Endothelial cell of umbilical vein (primary cell): ENCODE results near the gene DPP6. TPM values are rescaled to one million over a fixed set of nuclear protein-coding genes. Genes with fewer than 3 reads are reported as not detected.

ENCODE experiments used
- BruUV-seq: library from RNA; stranded (reverse); fragments of 400-500 nt; replicated peaks from 2 replicates; lab custom pipeline; 2021; lab: Mats Ljungman, UMichigan
- CTCF ChIA-PET: fragments of 300-600, 350-600 bp; sonication (Branson Sonifier 250); formaldehyde crosslinking; loops from one replicate; lab custom pipeline; 2021; ENCODE audit warnings: antibody characterized with exemption, inconsistent platforms; lab: Charles Lee
- POLR2A ChIA-PET: fragments of 300-600, 350-600 bp; sonication (Branson Sonifier 250); formaldehyde crosslinking; loops from one replicate; lab custom pipeline; 2021; ENCODE audit warnings: antibody characterized with exemption, inconsistent platforms; lab: Charles Lee
- DNase-seq: peaks from one replicate; pipeline ENCODE4 v3.0.0-alpha.2; 2011; ENCODE audit warnings: low read depth, low spot score
- FAIRE-seq: peaks from 2 replicates; lab custom pipeline; 2011; peaks lifted over from hg19 to GRCh38; lab: Jason Lieb, UNC
- H2AFZ ChIP-seq: 2 replicates; pipeline ENCODE4 v1.6.0; 2012; ENCODE audit warnings: low read depth, low read length, control low read depth, inconsistent platforms
- H3K27ac ChIP-seq: 2 replicates; pipeline ENCODE4 v1.5.1; 2011; ENCODE audit warnings: low read depth, mild to moderate bottlenecking, control low read depth, low read length, moderate library complexity; ENCODE audit not compliant: insufficient read depth
- H3K27me3 ChIP-seq, 2 experiments: 2 replicates each; pipeline versions ENCODE4 v1.6.0 to v1.6.1; 2011; ENCODE audit warnings: low read length in 2 of 2, mixed read lengths in 1 of 2; ENCODE audit not compliant: control insufficient read depth in 2 of 2, insufficient read depth in 2 of 2
- H3K36me3 ChIP-seq, 2 experiments: 2 replicates in 1 of 2; 3 replicates in 1 of 2; pipeline ENCODE4 v1.5.1; 2011; ENCODE audit warnings: low read length in 2 of 2, mild to moderate bottlenecking in 1 of 2, moderate library complexity in 1 of 2; ENCODE audit not compliant: control insufficient read depth in 2 of 2, insufficient read depth in 2 of 2; ENCODE audit errors: extremely low read depth in 1 of 2
- H3K4me1 ChIP-seq: 3 replicates; pipeline ENCODE4 v1.5.1; 2011; ENCODE audit warnings: mild to moderate bottlenecking, low read length; ENCODE audit not compliant: control insufficient read depth, insufficient read depth; ENCODE audit errors: extremely low read depth
- H3K4me2 ChIP-seq: 2 replicates; pipeline ENCODE4 v1.6.1; 2011; ENCODE audit warnings: low read length, control low read depth, mixed read lengths; ENCODE audit not compliant: insufficient read depth
- H3K4me3 ChIP-seq, 3 experiments: fragments of 200-600 bp in 1 of 3; sonication (generic), shearing (Covaris generic) in 1 of 3; replicated peaks in 1 of 3; 2 replicates each; pipeline ENCODE4 v1.5.1; 2011 to 2016; ENCODE audit warnings: control low read depth in 3 of 3, low read length in 3 of 3, mild to moderate bottlenecking in 2 of 3, inconsistent platforms in 1 of 3, low read depth in 1 of 3, moderate library complexity in 1 of 3; ENCODE audit not compliant: insufficient read depth in 1 of 3
- H3K79me2 ChIP-seq: 2 replicates; pipeline ENCODE4 v1.6.0; 2012; ENCODE audit warnings: low read length, inconsistent platforms; ENCODE audit not compliant: control insufficient read depth, insufficient read depth
- H3K9ac ChIP-seq: replicated peaks from 2 replicates; pipeline ENCODE3; 2011; ENCODE audit warnings: low read length, control low read depth; ENCODE audit not compliant: insufficient read depth; ENCODE audit errors: extremely low read depth
- H3K9me1 ChIP-seq: replicated peaks from 3 replicates; pipeline ENCODE4 v1.6.0; 2011; ENCODE audit warnings: mild to moderate bottlenecking, low read length; ENCODE audit not compliant: control insufficient read depth, insufficient read depth; ENCODE audit errors: extremely low read depth
- H3K9me3 ChIP-seq: replicated peaks from 2 replicates; pipeline ENCODE4 v1.5.1; 2012; ENCODE audit warnings: low read length, inconsistent platforms; ENCODE audit not compliant: control insufficient read depth, insufficient read depth
- H4K20me1 ChIP-seq: replicated peaks from 2 replicates; pipeline ENCODE3; 2011; ENCODE audit warnings: mild to moderate bottlenecking, low read length; ENCODE audit not compliant: control insufficient read depth, insufficient read depth; ENCODE audit errors: extremely low read depth
- CTCF ChIP-seq, 2 donors: IDR thresholded peaks; 1 replicate in 1 of 2; 2 replicates in 1 of 2; pipeline ENCODE4 v1.5.1; 2011; ENCODE audit warnings: low read length in 2 of 2, mild to moderate bottlenecking in 2 of 2, moderate library complexity in 2 of 2, control low read depth in 1 of 2, inconsistent platforms in 1 of 2, low read depth in 1 of 2; ENCODE audit not compliant: insufficient read depth in 1 of 2; ENCODE audit errors: extremely low read depth in 1 of 2
- EZH2 ChIP-seq: IDR thresholded peaks from 2 replicates; pipeline ENCODE4 v1.6.1; 2012; ENCODE audit warnings: borderline replicate concordance, low read depth, mild to moderate bottlenecking, moderate library complexity, low read length, inconsistent platforms; ENCODE audit not compliant: severe bottlenecking
- FOS ChIP-seq: IDR thresholded peaks from 2 replicates; pipeline ENCODE4 v1.6.1; 2011; ENCODE audit warnings: mild to moderate bottlenecking, low read length, moderate library complexity, borderline replicate concordance; ENCODE audit not compliant: insufficient read depth
- GATA2 ChIP-seq: IDR thresholded peaks from 2 replicates; pipeline ENCODE4 v1.7.0; 2011; ENCODE audit warnings: low read depth, mild to moderate bottlenecking, moderate library complexity, mixed read lengths, low read length; ENCODE audit not compliant: insufficient read length, insufficient read depth
- JUN ChIP-seq: IDR thresholded peaks from 2 replicates; pipeline ENCODE4 v1.6.1; 2011; ENCODE audit warnings: borderline replicate concordance, low read depth; ENCODE audit not compliant: insufficient read length, insufficient read depth
- MAX ChIP-seq: IDR thresholded peaks from 2 replicates; pipeline ENCODE4 v1.6.1; 2011; ENCODE audit not compliant: insufficient read depth, insufficient read length
- MYC ChIP-seq: IDR thresholded peaks from one replicate; pipeline ENCODE4 v1.6.1; 2011; ENCODE audit warnings: mild to moderate bottlenecking, low read depth, low read length
- POLR2A ChIP-seq: IDR thresholded peaks from 2 replicates; pipeline ENCODE4 v1.6.1; 2012; ENCODE audit warnings: low read depth, mild to moderate bottlenecking, control low read depth, low read length
- POLR2AphosphoS5 ChIP-seq: IDR thresholded peaks from 2 replicates; pipeline ENCODE4 v1.6.1; 2012; ENCODE audit warnings: low read depth, mild to moderate bottlenecking, control low read depth, low read length, moderate library complexity; ENCODE audit not compliant: insufficient read depth
- dilution Hi-C: fragments of 300-500 bp; cut with MboI; formaldehyde crosslinking; loops from one replicate; pipeline ENCODE4 v1.15.0; 2019; ENCODE audit warnings: low sequenced_read_pairs; ENCODE audit not compliant: extremely low pct_ligation_motif_present
- intact Hi-C: fragments of 100-400 bp; cut with micrococcal nuclease; formaldehyde crosslinking; loops from one replicate; pipeline ENCODE4 v1.10.0; 2022
- polyA plus RNA-seq, 4 experiments: library from polyadenylated mRNA; depleted of rRNA in 3 of 4; stranded (reverse) in 3 of 4; unstranded in 1 of 4; fragments of >200 nt; gene quantifications; 2 replicates each; pipeline versions ENCODE4 v1.2.1 to v1.2.3, GENCODE V29; 2011 to 2012; ENCODE audit warnings: missing spikeins in 1 of 4
- total RNA-seq: library from RNA; stranded (reverse); gene quantifications from 2 replicates; pipeline ENCODE4 v1.2.3, GENCODE V29; 2021

Gene DPP6
- total and polyA plus RNA-seq, 2 donors (not counting 3 experiments of a cell fraction or from before 2014, with no cell fraction given), result not detected

GRCh38 chr7:154426778-154427177 lies 374.6 kb downstream of the DPP6 start:
- Histone ChIP-seq H3K27ac (no peak overlapping the region), H3K27me3 (no peaks in the 10 kb centered on the region), H2AFZ (no peak overlapping the region), H3K9ac (no peak overlapping the region), H3K9me1 (no peaks in the 10 kb centered on the region), H3K4me1 (no peaks in the 10 kb centered on the region), H3K4me3 (no peak overlapping the region), H3K4me2 (no peak overlapping the region), H3K9me3 (peaks cover 14% of the 10 kb centered on the region), H3K36me3 (no peaks in the 10 kb centered on the region), H4K20me1 (no peaks in the 10 kb centered on the region), H3K79me2 (no peaks in the 10 kb centered on the region)
- no peak for DNase-seq
- no peak for FAIRE-seq
- intact Hi-C loops, result no loop called here
- no TSS peak for BruUV-seq
- POLR2A ChIA-PET, result no interaction called here
- CTCF ChIA-PET, result no interaction called here
- TF ChIP-seq POLR2AphosphoS5 (no peak), POLR2A (no peak), MYC (no peak)
- dilution Hi-C loops, result no loop called here

GRCh38 chr7:154427533-154427932 lies 375.3 kb downstream of the DPP6 start:
- no peaks in the 10 kb centered on the region for H3K27me3 ChIP-seq
- H4K20me1 ChIP-seq, result no peaks in the 10 kb centered on the region
- H3K4me2 ChIP-seq, result no peak overlapping the region
- dilution Hi-C loops (no loop called here), intact Hi-C loops (no loop called here)
- ChIA-PET POLR2A (no interaction called here), CTCF (no interaction called here)
- no TSS peak for BruUV-seq
- H3K4me1 ChIP-seq, result no peaks in the 10 kb centered on the region
- H3K9me3 ChIP-seq, result peaks cover 15% of the 10 kb centered on the region
- no peak overlapping the region for H2AFZ ChIP-seq
- no peaks in the 10 kb centered on the region for H3K79me2 ChIP-seq
- no peak for FAIRE-seq
- no peak overlapping the region for H3K27ac ChIP-seq
- no peak for TF ChIP-seq EZH2
- TF ChIP-seq MAX, result no peak
- no peak for TF ChIP-seq JUN
- no peak for TF ChIP-seq POLR2A
- TF ChIP-seq MYC, result no peak
- TF ChIP-seq GATA2, result no peak
- TF ChIP-seq CTCF (IDR thresholded peaks at IDR 0.05; ENCODE audit: extremely low read depth in 1 of 2, insufficient read depth in 1 of 2, low read depth in 1 of 2, low read length in 2 of 2), result no peak
- no peak for TF ChIP-seq FOS
- TF ChIP-seq POLR2AphosphoS5, result no peak
- H3K4me3 ChIP-seq, result no peak overlapping the region
- no peaks in the 10 kb centered on the region for H3K9me1 ChIP-seq
- DNase-seq, result no peak
- no peak overlapping the region for H3K9ac ChIP-seq
- H3K36me3 ChIP-seq, result no peaks in the 10 kb centered on the region
